Activated B cell treated with CpG ODN at 0.5 μM for 24 hours (primary cell): ENCODE results near the gene RTL10. TPM values are rescaled to one million over a fixed set of nuclear protein-coding genes. Genes with fewer than 3 reads are reported as not detected.
"Not testable (repeated sequence)": the region's sequence is repeated elsewhere in the genome, so short reads cannot be mapped to it uniquely, and the experiment has no call there.

Source experiments
- ATAC-seq: fragments of 200-7000 bp; cut with Tn5 transposase; one replicate; pipeline ENCODE4 v1.10.0; 2021; ENCODE audit warnings: low read depth, mild to moderate bottlenecking, moderate library complexity
- CTCF ChIA-PET: fragments of 350-600 bp; sonication (Branson Sonifier 250); formaldehyde crosslinking; loops from one replicate; lab custom pipeline; 2021; ENCODE audit warnings: antibody characterized with exemption; lab: Charles Lee
- POLR2A ChIA-PET: fragments of 350-600 bp; sonication (Branson Sonifier 250); formaldehyde crosslinking; loops from one replicate; lab custom pipeline; 2021; ENCODE audit warnings: antibody characterized with exemption; lab: Charles Lee
- DNase-seq: peaks from one replicate; pipeline ENCODE4 v3.0.0; 2022
- H3K27ac Mint-ChIP-seq: one replicate; pipeline ENCODE4 v1.8.0; 2020; ENCODE audit warnings: mixed read lengths
- H3K27me3 Mint-ChIP-seq: one replicate; pipeline ENCODE4 v1.8.0; 2021; ENCODE audit warnings: mixed read lengths
- H3K36me3 Mint-ChIP-seq: one replicate; pipeline ENCODE4 v1.8.0; 2021; ENCODE audit warnings: low read depth, mixed read lengths
- H3K4me1 Mint-ChIP-seq: one replicate; pipeline ENCODE4 v1.8.0; 2021; ENCODE audit warnings: mixed read lengths
- H3K4me3 Mint-ChIP-seq: one replicate; pipeline ENCODE4 v1.8.0; 2020; ENCODE audit warnings: mild to moderate bottlenecking, mixed read lengths
- H3K9me3 Mint-ChIP-seq: one replicate; pipeline ENCODE4 v1.8.0; 2020; ENCODE audit warnings: mixed read lengths
- intact Hi-C: fragments of 100-400 bp; cut with micrococcal nuclease; formaldehyde crosslinking; loops from one replicate; pipeline ENCODE4 v1.15.1; 2024
- total RNA-seq: library from RNA; stranded (reverse); gene quantifications from 2 replicates; pipeline ENCODE4 v1.2.3, GENCODE V29; 2022
- TF ChIP-seq, protein P1 (sequence below): fragments of 200-600 bp; IDR thresholded peaks from one replicate; pipeline ENCODE4 v1.8.0; 2022; ENCODE audit warnings: antibody characterized with exemption, mild to moderate bottlenecking

The RTL10 gene
- total RNA-seq, 1 donor from 2014 or later: 12.1 TPM

DNA sequence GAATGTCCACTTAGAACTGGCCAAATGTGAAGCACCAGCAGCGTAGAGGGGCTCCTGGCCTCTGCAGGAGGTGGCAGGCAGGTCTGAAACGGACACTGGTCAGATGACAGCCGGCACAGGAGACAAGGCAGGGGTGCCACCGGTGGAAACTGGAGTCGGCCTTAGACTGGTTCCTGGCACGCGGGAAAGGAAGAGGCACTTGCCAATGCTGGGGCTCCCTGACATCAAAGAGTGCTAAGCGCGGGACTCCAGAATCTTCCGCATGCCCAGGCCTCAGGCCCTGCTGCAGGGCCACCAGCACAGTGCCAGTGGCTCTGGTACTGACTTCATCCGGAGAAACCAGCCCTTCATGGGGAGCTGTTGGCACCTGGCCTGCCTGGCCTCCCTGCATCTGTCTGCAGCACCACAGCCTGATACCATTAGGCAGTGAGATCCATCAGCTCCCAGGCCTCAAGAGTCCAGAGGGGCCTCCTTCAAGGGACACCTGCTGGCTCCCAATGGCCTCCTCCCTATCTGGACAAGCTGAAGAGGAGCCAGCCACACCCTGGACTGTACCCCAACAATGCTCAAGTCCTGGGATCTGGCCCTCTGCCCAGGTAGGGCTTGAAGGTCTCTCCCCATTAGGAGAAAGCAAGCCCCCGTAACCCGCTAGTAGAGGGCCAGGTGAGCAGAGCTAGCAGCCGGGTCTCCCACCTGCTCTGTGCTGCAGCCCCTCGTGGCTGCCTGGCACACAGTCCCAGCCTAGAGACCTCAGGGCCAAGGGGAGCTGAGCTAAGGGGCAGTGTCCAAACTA lies 29.7 kb upstream of the RTL10 start:
- POLR2A ChIA-PET: no interaction called here

DNA sequence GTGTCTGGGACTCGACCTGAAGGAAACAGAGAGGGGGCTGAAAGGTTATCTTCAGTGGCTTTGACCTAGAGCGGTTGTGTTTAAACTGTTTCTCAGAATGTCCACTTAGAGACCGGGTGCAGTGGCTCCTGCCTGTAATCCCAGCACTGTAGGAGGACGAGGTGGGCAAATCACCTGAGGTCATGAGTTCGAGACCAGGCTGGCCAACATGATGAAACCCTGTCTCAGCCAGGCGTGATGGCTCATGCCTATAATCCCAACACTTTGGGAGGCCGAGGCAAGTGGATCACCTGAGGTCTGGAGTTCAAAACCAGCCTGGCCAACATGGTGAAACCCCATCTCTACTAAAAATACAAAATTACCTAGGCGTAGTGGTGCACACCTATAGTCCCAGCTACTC lies 28.8 kb upstream of the RTL10 start:
- H3K9me3 Mint-ChIP-seq, H3K36me3 Mint-ChIP-seq, POLR2A ChIA-PET, intact Hi-C loops, ATAC-seq, H3K4me3 Mint-ChIP-seq, DNase-seq, H3K27me3 Mint-ChIP-seq, CTCF ChIA-PET, H3K27ac Mint-ChIP-seq: not testable (repeated sequence)
- peaks cover 19% of the 10 kb centered on the region for H3K4me1 Mint-ChIP-seq

More for the DNA sequence above, 29.7 kb upstream of the RTL10 start:
- no peak overlapping the region for H3K4me3 Mint-ChIP-seq
- peaks cover 19% of the 10 kb centered on the region for H3K4me1 Mint-ChIP-seq
- DNase-seq (no peak), ATAC-seq (no peak)
- TF ChIP-seq, protein P1, sequence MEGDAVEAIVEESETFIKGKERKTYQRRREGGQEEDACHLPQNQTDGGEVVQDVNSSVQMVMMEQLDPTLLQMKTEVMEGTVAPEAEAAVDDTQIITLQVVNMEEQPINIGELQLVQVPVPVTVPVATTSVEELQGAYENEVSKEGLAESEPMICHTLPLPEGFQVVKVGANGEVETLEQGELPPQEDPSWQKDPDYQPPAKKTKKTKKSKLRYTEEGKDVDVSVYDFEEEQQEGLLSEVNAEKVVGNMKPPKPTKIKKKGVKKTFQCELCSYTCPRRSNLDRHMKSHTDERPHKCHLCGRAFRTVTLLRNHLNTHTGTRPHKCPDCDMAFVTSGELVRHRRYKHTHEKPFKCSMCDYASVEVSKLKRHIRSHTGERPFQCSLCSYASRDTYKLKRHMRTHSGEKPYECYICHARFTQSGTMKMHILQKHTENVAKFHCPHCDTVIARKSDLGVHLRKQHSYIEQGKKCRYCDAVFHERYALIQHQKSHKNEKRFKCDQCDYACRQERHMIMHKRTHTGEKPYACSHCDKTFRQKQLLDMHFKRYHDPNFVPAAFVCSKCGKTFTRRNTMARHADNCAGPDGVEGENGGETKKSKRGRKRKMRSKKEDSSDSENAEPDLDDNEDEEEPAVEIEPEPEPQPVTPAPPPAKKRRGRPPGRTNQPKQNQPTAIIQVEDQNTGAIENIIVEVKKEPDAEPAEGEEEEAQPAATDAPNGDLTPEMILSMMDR: no peak
- no peaks in the 10 kb centered on the region for H3K9me3 Mint-ChIP-seq
- CTCF ChIA-PET: no interaction called here
- no peaks in the 10 kb centered on the region for H3K36me3 Mint-ChIP-seq
- H3K27ac Mint-ChIP-seq: no peak overlapping the region
- no peaks in the 10 kb centered on the region for H3K27me3 Mint-ChIP-seq
- intact Hi-C loops: no loop called here

GRCh38 chr22:19882446-19883381 lies 28.0 kb upstream of the RTL10 start:
- Mint-ChIP-seq H3K4me1 (peaks cover 19% of the 10 kb centered on the region), H3K9me3 (no peaks in the 10 kb centered on the region), H3K36me3 (no peaks in the 10 kb centered on the region), H3K4me3 (no peak overlapping the region), H3K27me3 (no peaks in the 10 kb centered on the region), H3K27ac (no peak overlapping the region)
- DNase-seq (no peak), ATAC-seq (no peak)
- POLR2A ChIA-PET: no interaction called here
- CTCF ChIA-PET: no interaction called here
- TF ChIP-seq, protein P1: no peak
- intact Hi-C loops: no loop called here

- ATAC-seq (no peak), DNase-seq (no peak)
- Mint-ChIP-seq H3K4me3 (no peak overlapping the region), H3K27me3 (no peaks in the 10 kb centered on the region), H3K36me3 (no peaks in the 10 kb centered on the region), H3K9me3 (no peaks in the 10 kb centered on the region), H3K27ac (no peak overlapping the region), H3K4me1 (peaks cover 5% of the 10 kb centered on the region)
- intact Hi-C loops: no loop called here
- ChIA-PET CTCF (no interaction called here), POLR2A (no interaction called here)
- TF ChIP-seq, protein P1: no peak
Measured at GRCh38 chr22:19880786-19881569, 26.3 kb upstream of the RTL10 start.

GRCh38 chr22:19879992-19880785 lies 25.5 kb upstream of the RTL10 start:
- TF ChIP-seq, protein P1: no peak
- Mint-ChIP-seq H3K9me3 (no peaks in the 10 kb centered on the region), H3K4me3 (no peak overlapping the region), H3K27ac (no peak overlapping the region), H3K36me3 (no peaks in the 10 kb centered on the region), H3K27me3 (no peaks in the 10 kb centered on the region), H3K4me1 (no peaks in the 10 kb centered on the region)
- ATAC-seq: no peak
- POLR2A ChIA-PET: no interaction called here
- CTCF ChIA-PET: no interaction called here
- DNase-seq: no peak
- intact Hi-C loops: no loop called here
